SK-N-SH (cell line): ENCODE measurements around the gene NXPH4. TPM values are rescaled to one million over a fixed set of nuclear protein-coding genes. Genes with fewer than 3 reads are reported as not detected.

Experiments used
- CTCF ChIA-PET: fragments of 300-600, 350-600 bp; formaldehyde crosslinking; extraction: SDS; loops from one replicate; lab custom pipeline; 2021; lab: Yijun Ruan, JAX
- POLR2A ChIA-PET: fragments of 350-600 bp; sonication (Branson Sonifier 250); formaldehyde crosslinking; extraction: SDS; loops from one replicate; lab custom pipeline; 2020; ENCODE audit warnings: antibody characterized with exemption, inconsistent platforms; lab: Yijun Ruan, JAX
- DNase-seq: peaks from one replicate; pipeline ENCODE4 v3.0.0; 2012
- H2AFZ ChIP-seq: fragments of 200-600 bp; sonication (generic); 2 replicates; pipeline ENCODE4 v1.8.1; 2016; ENCODE audit warnings: antibody characterized with exemption, mild to moderate bottlenecking, low read depth
- H3F3A ChIP-seq: fragments of 200-600 bp; sonication (generic); replicated peaks from 2 replicates; pipeline ENCODE3; 2016; ENCODE audit warnings: antibody characterized with exemption, mild to moderate bottlenecking; ENCODE audit not compliant: insufficient read depth
- H3K27ac ChIP-seq, 2 experiments: fragments of 200-500 bp in 1 of 2; fragments of 200-600 bp in 1 of 2; sonication (Bioruptor generic) in 1 of 2; sonication (generic), shearing (Covaris generic) in 1 of 2; 2 replicates each; pipeline versions ENCODE4 v1.5.1 to v1.6.1; 2014 to 2016; ENCODE audit warnings: low read depth in 2 of 2, inconsistent platforms in 1 of 2, low read length in 1 of 2, mild to moderate bottlenecking in 1 of 2, mixed read lengths in 1 of 2
- H3K27me3 ChIP-seq: fragments of 200-600 bp; sonication (generic), shearing (Covaris generic); 2 replicates; pipeline ENCODE4 v1.6.1; 2016; ENCODE audit warnings: mixed run types; ENCODE audit not compliant: insufficient read depth
- H3K36me3 ChIP-seq, 2 experiments: fragments of 200-500 bp in 1 of 2; fragments of 200-600 bp in 1 of 2; sonication (Bioruptor generic) in 1 of 2; sonication (generic) in 1 of 2; replicated peaks in 1 of 2; 2 replicates each; pipeline versions ENCODE3 to v1.5.1; 2014 to 2016; ENCODE audit warnings: low read length in 1 of 2, mild to moderate bottlenecking in 1 of 2; ENCODE audit not compliant: insufficient read depth in 2 of 2, control insufficient read depth in 1 of 2
- H3K4me1 ChIP-seq, 2 experiments: fragments of 200-500 bp in 1 of 2; fragments of 200-600 bp in 1 of 2; sonication (Bioruptor generic) in 1 of 2; sonication (generic), shearing (Covaris generic) in 1 of 2; 2 replicates each; pipeline versions ENCODE4 v1.5.1 to v1.6.1; 2014 to 2016; ENCODE audit warnings: low read depth in 1 of 2, low read length in 1 of 2, mixed run types in 1 of 2; ENCODE audit not compliant: insufficient read depth in 2 of 2, control insufficient read depth in 1 of 2
- H3K4me2 ChIP-seq: fragments of 200-600 bp; sonication (generic), shearing (Covaris generic); 2 replicates; pipeline ENCODE4 v1.6.1; 2017; ENCODE audit warnings: mixed run types
- H3K4me3 ChIP-seq, 2 experiments: fragments of 200-500 bp in 1 of 2; fragments of 200-600 bp in 1 of 2; sonication (Bioruptor generic) in 1 of 2; sonication (generic), shearing (Covaris generic) in 1 of 2; 2 replicates each; pipeline versions ENCODE4 v1.5.1 to v1.8.1; 2014 to 2016; ENCODE audit warnings: low read depth in 2 of 2, inconsistent platforms in 1 of 2, low read length in 1 of 2, mild to moderate bottlenecking in 1 of 2, mixed read lengths in 1 of 2, moderate library complexity in 1 of 2
- H3K79me2 ChIP-seq: fragments of 200-600 bp; sonication (generic); 2 replicates; pipeline ENCODE4 v1.8.1; 2017; ENCODE audit warnings: mild to moderate bottlenecking; ENCODE audit not compliant: insufficient read depth
- H3K9ac ChIP-seq: fragments of 200-600 bp; sonication (generic); 2 replicates; pipeline ENCODE4 v1.6.1; 2017; ENCODE audit warnings: mixed run types
- H3K9me2 ChIP-seq: fragments of 200-600 bp; sonication (generic); 2 replicates; pipeline ENCODE4 v1.6.1; 2017; ENCODE audit warnings: mixed run types
- H3K9me3 ChIP-seq: fragments of 200-600 bp; sonication (generic); 2 replicates; pipeline ENCODE4 v1.6.1; 2017; ENCODE audit warnings: mixed run types, mild to moderate bottlenecking, moderate library complexity
- H4K20me1 ChIP-seq: fragments of 200-600 bp; sonication (generic); 2 replicates; pipeline ENCODE4 v1.6.1; 2017; ENCODE audit warnings: mild to moderate bottlenecking, mixed run types; ENCODE audit not compliant: insufficient read depth
- ELF1 ChIP-seq: IDR thresholded peaks from 2 replicates; pipeline ENCODE4 v1.4.0; 2012
- EP300 ChIP-seq, 2 experiments: IDR thresholded peaks; 2 replicates each; pipeline versions ENCODE4 v1.4.0 to v1.6.1; 2012; ENCODE audit warnings: borderline replicate concordance in 1 of 2, low read depth in 1 of 2, low read length in 1 of 2
- EZH2phosphoT487 ChIP-seq: fragments of 200-600 bp; sonication (generic); IDR thresholded peaks from 2 replicates; pipeline ENCODE4 v1.6.1; 2017; ENCODE audit warnings: low read depth, mixed run types, mild to moderate bottlenecking, antibody characterized with exemption, moderate library complexity, borderline replicate concordance
- FOSL2 ChIP-seq: IDR thresholded peaks from 2 replicates; pipeline ENCODE4 v1.4.0; 2012; ENCODE audit warnings: low read depth, mild to moderate bottlenecking, moderate library complexity, borderline replicate concordance
- FOXJ3 ChIP-seq: sonication (generic); formaldehyde crosslinking; IDR thresholded peaks from 2 replicates; pipeline ENCODE4 v1.5.1; 2020; ENCODE audit warnings: mild to moderate bottlenecking, missing genetic modification reagents
- GABPA ChIP-seq: IDR thresholded peaks from 2 replicates; pipeline ENCODE4 v1.4.0; 2012; ENCODE audit warnings: low read depth, mild to moderate bottlenecking
- MXI1 ChIP-seq: IDR thresholded peaks from 2 replicates; pipeline ENCODE4 v1.6.1; 2012; ENCODE audit warnings: mild to moderate bottlenecking, low read depth, low read length, improper control_type of control experiment
- NFIC ChIP-seq: IDR thresholded peaks from 2 replicates; pipeline ENCODE4 v1.4.0; 2012; ENCODE audit warnings: borderline replicate concordance
- POLR2AphosphoS5 ChIP-seq: IDR thresholded peaks from 2 replicates; pipeline ENCODE4 v1.6.1; 2012; ENCODE audit warnings: low read depth, low read length
- RCOR1 ChIP-seq: fragments of 150-350 bp; IDR thresholded peaks from 2 replicates; pipeline ENCODE4 v1.6.1; 2017; ENCODE audit warnings: antibody characterized with exemption, low read length
- RXRA ChIP-seq: IDR thresholded peaks from 2 replicates; pipeline ENCODE4 v1.4.0; 2012; ENCODE audit warnings: low read depth, mild to moderate bottlenecking, borderline replicate concordance
- SIN3A ChIP-seq: IDR thresholded peaks from 2 replicates; pipeline ENCODE4 v1.6.1; 2012; ENCODE audit warnings: low read depth, mild to moderate bottlenecking, low read length, moderate library complexity, borderline replicate concordance
- TCF12 ChIP-seq: IDR thresholded peaks from 2 replicates; pipeline ENCODE4 v1.4.0; 2012
- TEAD4 ChIP-seq: IDR thresholded peaks from 2 replicates; pipeline ENCODE4 v1.4.0; 2012; ENCODE audit warnings: mild to moderate bottlenecking, borderline replicate concordance; ENCODE audit not compliant: insufficient read depth
- YY1 ChIP-seq: IDR thresholded peaks from 2 replicates; pipeline ENCODE4 v1.4.0; 2012; ENCODE audit warnings: low read depth, mild to moderate bottlenecking
- whole genome bisulfite sequencing: methylation state at CpG from one replicate; pipeline ENCODE4 v1.1.6; 2017; ENCODE audit warnings: low lambda C conversion rate; 5-methylcytosine and 5-hydroxymethylcytosine counted together
- polyA plus RNA-seq, 3 experiments: library from polyadenylated mRNA; depleted of rRNA; stranded (reverse); fragments of >200 nt; gene quantifications; 2 replicates each; pipeline ENCODE4 v1.2.3, GENCODE V29; 2012
- TF ChIP-seq, protein P1 (sequence below): IDR thresholded peaks from 2 replicates; pipeline ENCODE4 v1.6.1; 2012; ENCODE audit warnings: mild to moderate bottlenecking, low read depth, low read length, moderate library complexity
- TF ChIP-seq, protein P2 (sequence below): IDR thresholded peaks from 2 replicates; pipeline ENCODE4 v1.4.0; 2012; ENCODE audit warnings: low read depth
- TF ChIP-seq, protein P3 (sequence below): fragments of 150-350 bp; IDR thresholded peaks from 2 replicates; pipeline ENCODE4 v1.6.1; 2016; ENCODE audit warnings: mild to moderate bottlenecking, low read depth, low read length

The NXPH4 gene
- polyA plus RNA-seq, 1 of the 3 experiments (the other 2 are of a cell fraction), result 0.31 TPM

DNA sequence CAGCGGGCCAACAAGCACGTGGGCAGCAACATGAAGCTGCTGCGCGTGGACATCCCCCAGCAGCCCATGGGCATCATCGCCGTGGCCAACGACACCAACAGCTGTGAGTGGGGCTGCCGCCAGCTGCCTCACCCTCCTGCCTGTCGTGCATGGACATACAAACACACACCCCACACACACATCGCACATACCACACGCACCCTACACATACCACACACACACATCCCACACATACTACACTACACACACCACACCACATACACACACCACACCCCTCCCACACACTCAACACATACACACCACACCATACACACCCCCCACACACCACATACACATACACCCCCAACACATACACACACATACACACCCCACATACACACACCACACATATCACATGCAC lies 25.2 kb upstream of the NXPH4 start:
- Histone ChIP-seq H3K4me3 (no peak overlapping the region), H4K20me1 (no peaks in the 10 kb centered on the region), H3K9me2 (no peaks in the 10 kb centered on the region), H3K4me2 (no peak overlapping the region), H3K36me3 (peaks cover 11 to 85% of the 10 kb centered on the region in 2 experiments), H3K9ac (no peak overlapping the region), H3K27ac (no peak overlapping the region), H3K9me3 (no peaks in the 10 kb centered on the region), H2AFZ (no peak overlapping the region), H3F3A (peaks cover 4% of the 10 kb centered on the region), H3K4me1 (no peaks in the 10 kb centered on the region), H3K27me3 (no peaks in the 10 kb centered on the region), H3K79me2 (no peaks in the 10 kb centered on the region)
- no peak for DNase-seq
- 90% methylated on average over 10 of the region's 11 CpGs for WGBS
- ChIA-PET POLR2A (no interaction called here), CTCF (interaction anchor here (0.9 to 31.5 kb wide), 6 partner anchors 9 to 79 kb away, joined by 3 to 616 read pairs (median 12); partner anchors contain the start of genes LRP1 and LRP1-AS)
- TF ChIP-seq FOSL2 (no peak), NFIC (no peak), GABPA (no peak), SIN3A (no peak), EZH2phosphoT487 (no peak), RXRA (no peak), MXI1 (no peak)

DNA sequence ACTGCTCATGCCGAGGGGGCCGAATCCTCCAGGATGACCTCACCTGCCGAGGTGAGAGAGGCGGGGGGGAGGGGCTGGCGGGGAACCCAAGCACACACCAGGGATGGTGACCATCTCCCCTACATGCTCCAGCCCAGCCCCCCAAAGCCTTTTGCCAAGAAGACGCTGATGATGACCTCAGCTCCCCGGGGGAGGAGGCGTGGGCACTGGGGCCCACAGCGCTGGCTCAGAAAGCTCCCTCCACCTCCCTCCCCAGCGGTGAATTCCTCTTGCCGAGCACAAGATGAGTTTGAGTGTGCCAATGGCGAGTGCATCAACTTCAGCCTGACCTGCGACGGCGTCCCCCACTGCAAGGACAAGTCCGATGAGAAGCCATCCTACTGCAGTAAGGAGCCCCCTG lies 23.7 kb upstream of the NXPH4 start:
- TF ChIP-seq TEAD4, result no peak
- TF ChIP-seq, protein P1, sequence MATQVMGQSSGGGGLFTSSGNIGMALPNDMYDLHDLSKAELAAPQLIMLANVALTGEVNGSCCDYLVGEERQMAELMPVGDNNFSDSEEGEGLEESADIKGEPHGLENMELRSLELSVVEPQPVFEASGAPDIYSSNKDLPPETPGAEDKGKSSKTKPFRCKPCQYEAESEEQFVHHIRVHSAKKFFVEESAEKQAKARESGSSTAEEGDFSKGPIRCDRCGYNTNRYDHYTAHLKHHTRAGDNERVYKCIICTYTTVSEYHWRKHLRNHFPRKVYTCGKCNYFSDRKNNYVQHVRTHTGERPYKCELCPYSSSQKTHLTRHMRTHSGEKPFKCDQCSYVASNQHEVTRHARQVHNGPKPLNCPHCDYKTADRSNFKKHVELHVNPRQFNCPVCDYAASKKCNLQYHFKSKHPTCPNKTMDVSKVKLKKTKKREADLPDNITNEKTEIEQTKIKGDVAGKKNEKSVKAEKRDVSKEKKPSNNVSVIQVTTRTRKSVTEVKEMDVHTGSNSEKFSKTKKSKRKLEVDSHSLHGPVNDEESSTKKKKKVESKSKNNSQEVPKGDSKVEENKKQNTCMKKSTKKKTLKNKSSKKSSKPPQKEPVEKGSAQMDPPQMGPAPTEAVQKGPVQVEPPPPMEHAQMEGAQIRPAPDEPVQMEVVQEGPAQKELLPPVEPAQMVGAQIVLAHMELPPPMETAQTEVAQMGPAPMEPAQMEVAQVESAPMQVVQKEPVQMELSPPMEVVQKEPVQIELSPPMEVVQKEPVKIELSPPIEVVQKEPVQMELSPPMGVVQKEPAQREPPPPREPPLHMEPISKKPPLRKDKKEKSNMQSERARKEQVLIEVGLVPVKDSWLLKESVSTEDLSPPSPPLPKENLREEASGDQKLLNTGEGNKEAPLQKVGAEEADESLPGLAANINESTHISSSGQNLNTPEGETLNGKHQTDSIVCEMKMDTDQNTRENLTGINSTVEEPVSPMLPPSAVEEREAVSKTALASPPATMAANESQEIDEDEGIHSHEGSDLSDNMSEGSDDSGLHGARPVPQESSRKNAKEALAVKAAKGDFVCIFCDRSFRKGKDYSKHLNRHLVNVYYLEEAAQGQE, result no peak
- no peak for TF ChIP-seq YY1
- TF ChIP-seq, protein P2, sequence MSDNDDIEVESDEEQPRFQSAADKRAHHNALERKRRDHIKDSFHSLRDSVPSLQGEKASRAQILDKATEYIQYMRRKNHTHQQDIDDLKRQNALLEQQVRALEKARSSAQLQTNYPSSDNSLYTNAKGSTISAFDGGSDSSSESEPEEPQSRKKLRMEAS, result no peak
- TF ChIP-seq FOSL2, result no peak
- TF ChIP-seq TCF12, result no peak
- no peak for TF ChIP-seq GABPA
- TF ChIP-seq ELF1, result no peak
- no peak for TF ChIP-seq POLR2AphosphoS5
- TF ChIP-seq, protein P3, sequence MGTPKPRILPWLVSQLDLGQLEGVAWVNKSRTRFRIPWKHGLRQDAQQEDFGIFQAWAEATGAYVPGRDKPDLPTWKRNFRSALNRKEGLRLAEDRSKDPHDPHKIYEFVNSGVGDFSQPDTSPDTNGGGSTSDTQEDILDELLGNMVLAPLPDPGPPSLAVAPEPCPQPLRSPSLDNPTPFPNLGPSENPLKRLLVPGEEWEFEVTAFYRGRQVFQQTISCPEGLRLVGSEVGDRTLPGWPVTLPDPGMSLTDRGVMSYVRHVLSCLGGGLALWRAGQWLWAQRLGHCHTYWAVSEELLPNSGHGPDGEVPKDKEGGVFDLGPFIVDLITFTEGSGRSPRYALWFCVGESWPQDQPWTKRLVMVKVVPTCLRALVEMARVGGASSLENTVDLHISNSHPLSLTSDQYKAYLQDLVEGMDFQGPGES, result no peak
- no peak for TF ChIP-seq FOXJ3 (CRISPR knock-in tag)
- TF ChIP-seq EP300 (IDR thresholded peaks at IDR 0.05; ENCODE audit: borderline replicate concordance in 1 of 2, low read depth in 1 of 2, low read length in 1 of 2), result no peak
- no peak for TF ChIP-seq RCOR1
- Histone ChIP-seq H3K9me2 (no peaks in the 10 kb centered on the region), H2AFZ (no peak overlapping the region), H3K9me3 (no peaks in the 10 kb centered on the region), H3K4me1 (no peaks in the 10 kb centered on the region), H3K4me2 (no peak overlapping the region), H3F3A (peaks cover 4% of the 10 kb centered on the region), H3K9ac (no peak overlapping the region), H3K27me3 (no peaks in the 10 kb centered on the region), H3K4me3 (no peak overlapping the region), H4K20me1 (no peaks in the 10 kb centered on the region), H3K27ac (no peak overlapping the region), H3K79me2 (no peaks in the 10 kb centered on the region), H3K36me3 (peaks cover 7 to 85% of the 10 kb centered on the region in 2 experiments)
- no peak for DNase-seq
- POLR2A ChIA-PET, result no interaction called here
- CTCF ChIA-PET, result interaction anchor here (1.3 to 31.5 kb wide), 4 partner anchors 10 to 69 kb away, joined by 7 to 616 read pairs (median 30); partner anchors contain the start of gene LRP1-AS
- 80% methylated on average over 5 of the region's 16 CpGs for WGBS
